DLD1 (cell line): ENCODE data around the gene FSTL4.

Source experiments
- in situ Hi-C: cut with HindIII; loops from 2 replicates; pipeline ENCODE4 v1.10.0; 2017; ENCODE audit warnings: low sequenced_read_pairs

Gene FSTL4

DNA sequence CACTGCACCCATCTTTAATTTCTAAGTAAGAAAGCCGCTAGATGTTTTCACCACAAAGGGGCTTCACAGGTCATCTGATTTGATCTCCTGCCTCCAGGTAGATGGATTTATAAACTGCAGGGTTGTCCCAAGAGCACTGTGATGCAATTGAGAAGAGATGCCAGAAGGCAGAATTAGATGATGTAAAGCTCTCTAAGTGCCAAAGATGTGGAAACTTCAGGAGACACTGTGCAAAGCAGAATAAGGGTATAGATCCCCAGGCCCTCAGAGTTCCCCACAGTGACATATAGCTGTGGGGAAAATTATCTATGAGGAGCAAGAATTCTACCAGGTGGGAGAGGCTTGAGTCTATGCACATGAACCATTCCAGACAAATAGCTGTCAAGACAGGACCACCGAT, 90.5 kb downstream of the FSTL4 start:
- in situ Hi-C loops = no loop called here

DNA sequence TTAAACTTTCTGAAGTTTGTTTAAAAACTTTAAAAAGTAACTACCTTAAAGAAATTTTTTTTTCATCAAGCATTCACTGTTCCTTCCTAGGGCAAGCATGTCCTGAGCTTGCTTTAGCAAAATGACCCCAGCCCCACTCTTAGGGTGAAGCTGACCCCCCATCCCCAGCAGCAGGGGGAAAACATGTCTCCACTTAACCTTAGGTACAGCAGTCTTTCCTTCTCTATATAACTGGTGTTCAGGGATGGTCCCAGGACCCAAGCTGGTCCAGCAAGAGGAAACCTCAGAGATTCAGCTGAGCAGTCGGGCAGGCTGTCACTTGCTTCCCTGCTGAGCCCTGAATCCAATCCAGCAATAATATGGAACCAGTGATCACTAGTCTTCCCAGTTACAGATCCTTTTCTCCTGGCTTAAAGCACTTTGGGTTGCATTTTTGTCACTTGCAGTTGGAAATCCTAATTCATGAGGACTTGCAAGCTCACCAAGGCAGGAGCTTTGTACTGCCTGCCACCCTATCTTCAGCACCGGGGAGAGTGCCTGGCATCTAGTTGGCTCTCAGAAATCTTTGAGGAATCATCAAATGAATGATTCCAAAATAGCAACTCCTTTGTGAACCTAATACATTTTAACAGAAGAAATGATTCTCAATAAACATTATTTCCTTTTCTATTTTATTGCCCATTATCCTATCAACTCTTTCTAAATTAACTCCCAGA, 91.2 kb downstream of the FSTL4 start:
- in situ Hi-C loops = no loop called here

DNA sequence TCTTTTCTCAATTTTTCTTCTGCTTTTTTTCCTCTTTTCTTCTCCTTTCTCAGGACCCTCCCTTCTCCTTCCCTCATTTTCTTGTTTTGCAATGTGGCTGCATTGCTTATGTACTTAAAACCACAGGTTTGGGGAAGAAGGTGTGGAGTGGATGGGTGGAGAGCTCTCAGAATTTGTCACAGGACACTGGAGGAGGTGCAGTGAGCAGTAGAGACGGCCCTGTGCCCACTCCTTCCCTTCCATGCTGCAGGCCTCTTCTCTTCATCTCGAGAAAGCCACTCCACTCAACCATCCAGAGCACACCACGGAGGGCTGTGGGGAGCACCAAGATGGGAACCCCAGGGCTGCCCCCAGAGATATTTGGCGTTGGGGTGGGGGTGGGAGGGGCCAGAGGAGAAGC, 92.3 kb downstream of the FSTL4 start:
- in situ Hi-C loops = no loop called here

DNA sequence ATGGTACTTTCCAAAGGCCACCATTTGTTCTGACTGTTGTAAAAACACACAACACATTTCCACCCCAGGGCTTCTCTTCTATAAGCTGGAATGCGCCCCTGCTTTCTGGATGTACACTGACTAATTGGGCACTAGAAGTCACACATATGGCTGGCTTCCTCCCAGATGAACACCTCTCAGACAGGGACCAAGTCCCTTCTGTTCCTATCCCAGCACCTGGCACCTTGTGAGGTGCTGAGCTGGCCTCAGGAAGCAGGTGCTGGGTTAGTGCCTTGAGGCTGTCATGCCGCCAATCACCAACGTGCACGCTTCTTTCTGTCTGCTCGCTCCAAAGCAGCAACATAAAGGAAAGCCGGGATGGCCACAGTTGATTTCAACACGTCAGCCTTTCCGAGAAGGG, 93.2 kb downstream of the FSTL4 start:
- in situ Hi-C loops = no loop called here

GRCh38 chr5:133514456-133514855, 97.9 kb downstream of the FSTL4 start:
- in situ Hi-C loops = no loop called here

- in situ Hi-C loops = no loop called here
Measured at GRCh38 chr5:133512896-133513295, 99.4 kb downstream of the FSTL4 start.

- in situ Hi-C loops = no loop called here
Measured at GRCh38 chr5:133511653-133512235, 100.6 kb downstream of the FSTL4 start.

- in situ Hi-C loops = no loop called here
Measured at GRCh38 chr5:133510634-133511262, 101.6 kb downstream of the FSTL4 start.

DNA sequence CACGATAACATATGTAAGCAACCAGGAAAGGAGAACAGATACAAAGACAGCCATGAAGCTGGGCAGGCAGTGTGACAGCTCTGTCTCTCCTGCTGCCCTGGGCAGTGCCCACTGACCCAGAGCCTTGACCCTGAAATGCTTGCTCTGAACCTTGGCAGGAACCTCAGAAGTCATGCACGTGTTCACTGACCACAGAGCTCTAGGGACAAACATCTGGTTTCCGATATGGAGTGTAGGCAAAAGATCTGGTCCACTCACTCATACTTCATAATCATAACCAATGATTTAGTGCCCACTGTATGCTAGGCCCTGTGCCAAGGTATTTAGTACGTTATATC, 102.6 kb downstream of the FSTL4 start:
- in situ Hi-C loops = no loop called here

- in situ Hi-C loops = no loop called here
Measured at GRCh38 chr5:133508845-133509741, 103.2 kb downstream of the FSTL4 start.

GRCh38 chr5:133508331-133508730, 104.0 kb downstream of the FSTL4 start:
- in situ Hi-C loops = no loop called here

GRCh38 chr5:133506181-133506580, 106.2 kb downstream of the FSTL4 start:
- in situ Hi-C loops = no loop called here

DNA sequence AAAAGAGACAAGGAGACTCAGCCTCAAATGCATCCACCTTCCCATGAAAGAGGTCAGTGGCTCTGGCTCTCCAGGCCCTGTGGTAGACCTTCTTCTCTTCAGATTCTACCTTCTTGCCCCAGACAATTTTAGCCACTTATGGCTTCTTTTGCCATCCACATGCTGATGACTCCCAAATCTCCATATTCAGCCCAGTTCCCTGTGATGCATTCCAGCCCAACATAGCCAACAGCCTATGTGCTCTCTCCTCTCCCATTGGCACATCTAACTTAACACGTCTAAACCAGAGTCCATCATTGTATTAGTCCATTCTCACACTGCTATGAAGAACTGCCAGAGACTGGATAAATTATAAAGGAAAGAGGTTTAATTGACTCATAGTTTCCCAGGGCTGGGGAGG, 108.8 kb downstream of the FSTL4 start:
- in situ Hi-C loops = no loop called here

DNA sequence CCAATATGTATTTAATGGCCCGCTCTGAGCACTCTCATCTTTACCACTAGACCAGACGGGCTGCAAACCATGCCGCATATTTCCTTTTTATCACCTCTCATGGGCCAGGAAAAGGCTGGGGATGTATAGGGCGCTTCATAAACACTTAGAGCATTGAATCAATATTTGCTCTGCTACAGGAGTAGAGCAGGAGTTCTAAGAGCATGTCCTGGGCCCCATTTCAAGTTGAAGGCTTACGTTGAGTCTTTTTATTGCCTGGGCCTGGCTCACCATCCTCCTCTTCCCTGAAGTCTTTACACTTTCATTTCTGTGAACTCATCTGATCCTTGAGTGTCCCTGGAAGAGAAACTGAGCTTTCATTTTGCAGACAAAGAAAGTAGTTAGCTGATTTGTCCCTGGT, 112.4 kb downstream of the FSTL4 start:
- in situ Hi-C loops = no loop called here

DNA sequence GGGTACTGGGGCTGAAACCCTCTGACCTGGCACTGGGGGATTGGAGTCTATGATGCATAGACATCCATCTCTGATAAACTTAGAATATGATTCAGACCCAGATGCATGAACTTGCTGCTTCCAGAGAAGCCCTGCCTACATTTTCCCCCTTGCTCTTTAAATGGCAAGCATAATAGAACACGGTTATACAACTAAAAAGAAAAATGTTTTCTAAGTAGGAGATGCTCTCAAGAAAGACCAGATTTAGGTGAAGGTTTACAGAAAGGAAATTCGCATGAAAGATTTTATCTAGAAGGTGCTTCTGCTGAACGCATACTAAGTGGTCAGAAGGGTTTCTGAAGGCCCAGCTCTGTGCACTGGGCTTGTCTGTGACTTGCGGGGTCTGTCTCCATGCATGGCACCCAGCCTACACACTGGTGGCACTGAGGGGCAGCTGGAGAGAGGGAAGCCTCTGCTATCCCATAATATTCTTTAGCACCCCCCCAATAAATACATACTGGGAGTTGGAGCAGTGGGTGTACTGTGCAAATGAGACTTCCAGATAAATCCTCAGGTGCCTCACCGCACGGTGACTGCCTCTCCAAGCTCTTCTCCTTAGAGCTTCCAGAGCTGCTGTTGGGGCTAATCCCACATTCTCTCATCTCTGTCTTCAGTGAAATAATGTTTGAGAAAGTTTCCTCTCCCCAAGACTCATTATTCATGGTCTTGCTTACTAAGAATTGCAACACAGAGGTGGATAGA, 114.6 kb downstream of the FSTL4 start:
- in situ Hi-C loops = no loop called here

DNA sequence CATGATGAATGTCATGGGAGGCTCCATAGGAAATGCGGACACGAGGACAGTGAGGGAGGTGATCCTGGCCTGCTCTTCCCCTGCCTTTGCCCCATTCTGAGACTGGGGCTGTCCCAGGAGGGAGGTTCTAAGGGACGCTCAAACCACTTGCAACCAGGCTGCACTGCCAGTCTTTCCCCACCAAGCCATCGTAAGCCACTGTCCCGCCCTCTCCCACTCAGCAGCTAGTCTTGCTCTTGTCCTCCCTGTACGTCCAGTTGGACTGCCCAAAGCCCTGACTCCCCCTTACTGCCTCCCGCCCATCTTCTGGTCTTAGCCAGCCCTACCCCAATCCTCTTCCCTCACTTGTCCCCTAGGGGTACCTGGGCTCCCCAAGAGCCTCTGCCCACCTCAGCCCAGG, 115.7 kb downstream of the FSTL4 start:
- in situ Hi-C loops = no loop called here

DNA sequence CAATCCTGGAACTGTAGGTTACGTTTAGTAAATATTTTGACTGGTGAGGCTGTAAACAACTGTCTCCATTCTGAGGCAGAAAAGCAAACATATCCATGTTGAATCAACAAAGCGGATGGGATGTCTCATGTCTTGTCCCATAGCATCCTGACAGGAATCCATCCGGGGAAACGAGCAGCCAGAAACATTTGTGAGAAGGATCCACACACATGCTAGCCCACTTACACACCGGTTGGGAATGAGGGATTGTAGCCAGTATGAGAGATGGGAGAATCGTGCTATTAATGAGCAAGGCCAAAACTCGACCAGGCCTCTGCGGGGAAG, 117.5 kb downstream of the FSTL4 start:
- in situ Hi-C loops = no loop called here

DNA sequence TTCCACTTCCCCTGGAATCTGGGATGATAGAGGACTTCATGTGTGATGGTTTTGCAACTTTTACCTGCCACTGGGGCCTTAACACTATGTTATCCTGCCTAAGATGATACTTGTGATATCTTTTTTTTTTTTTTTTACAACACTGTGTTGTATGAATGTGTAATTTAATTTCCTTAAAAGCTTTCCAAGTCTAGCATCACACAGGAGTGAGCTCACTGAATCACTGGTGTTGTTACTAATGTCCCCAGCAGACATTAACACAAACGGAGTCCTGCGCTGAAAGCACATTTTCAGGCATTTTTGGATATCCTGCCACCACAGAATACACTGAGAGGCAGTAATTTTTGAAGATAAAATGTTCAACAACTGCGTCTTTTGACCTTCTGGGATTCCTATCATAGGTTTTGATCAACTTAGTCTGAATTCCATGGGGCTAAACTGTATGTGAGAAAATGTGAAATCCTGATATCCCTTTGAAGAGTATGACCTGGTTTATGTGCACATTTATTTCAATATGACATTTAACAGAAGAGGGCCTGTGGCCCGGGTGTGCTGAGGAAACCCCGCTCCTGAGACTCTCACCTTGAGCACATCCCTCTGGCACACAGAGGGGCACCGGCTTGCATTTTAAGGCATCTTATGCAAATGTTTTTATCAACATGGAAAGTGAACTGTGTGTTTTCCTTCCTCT, 118.0 kb downstream of the FSTL4 start:
- in situ Hi-C loops = no loop called here

GRCh38 chr5:133489632-133490031, 122.7 kb downstream of the FSTL4 start:
- in situ Hi-C loops = no loop called here

GRCh38 chr5:133487093-133487492, 125.2 kb downstream of the FSTL4 start:
- in situ Hi-C loops = no loop called here
